Stimulated activated CD4-positive, alpha-beta T cell treated with anti-CD3 and anti-CD28 coated beads, Interleukin-4, amount 100 ng/mL, for 1 hour (primary cell): ENCODE data around the gene IGSF3.

Source experiments
- DNase-seq: peaks from one replicate; pipeline ENCODE4 v3.0.0-alpha.2; 2020

IGSF3 gene

GRCh38 chr1:116686175-116686574, 18.6 kb upstream of the IGSF3 start:
- DNase-seq, result no peak

- DNase-seq, result no peak
Observed at GRCh38 chr1:116684575-116684974, 17.0 kb upstream of the IGSF3 start.

- DNase-seq, result no peak
Observed at GRCh38 chr1:116682641-116683221, 15.2 kb upstream of the IGSF3 start.

- no peak for DNase-seq
Observed at GRCh38 chr1:116681343-116681899, 13.9 kb upstream of the IGSF3 start.

GRCh38 chr1:116680752-116681151, 13.2 kb upstream of the IGSF3 start:
- no peak for DNase-seq

- DNase-seq, result no peak
Observed at GRCh38 chr1:116679828-116680628, 12.5 kb upstream of the IGSF3 start.

- no peak for DNase-seq
Observed at GRCh38 chr1:116679091-116679827, 11.7 kb upstream of the IGSF3 start.

GRCh38 chr1:116678732-116679090, 11.2 kb upstream of the IGSF3 start:
- no peak for DNase-seq

- DNase-seq, result no peak
Observed at GRCh38 chr1:116677474-116678062, 10.0 kb upstream of the IGSF3 start.

GRCh38 chr1:116676291-116676690, 8.8 kb upstream of the IGSF3 start:
- DNase-seq, result no peak

GRCh38 chr1:116674751-116675150, 7.2 kb upstream of the IGSF3 start:
- DNase-seq, result no peak

- no peak for DNase-seq
Observed at GRCh38 chr1:116674011-116674531, 6.5 kb upstream of the IGSF3 start.

GRCh38 chr1:116671912-116672311, 4.4 kb upstream of the IGSF3 start:
- no peak for DNase-seq

- no peak for DNase-seq
Observed at GRCh38 chr1:116671072-116671760, 3.7 kb upstream of the IGSF3 start.

GRCh38 chr1:116668277-116668676, 744 bp upstream of the IGSF3 start:
- no peak for DNase-seq

GRCh38 chr1:116667078-116667574, 407 bp downstream of the IGSF3 start:
- DNase-seq, result no peak

- peak; percentile 12 for DNase-seq
Observed at GRCh38 chr1:116666187-116667077, 1.1 kb downstream of the IGSF3 start.

- no peak for DNase-seq
Observed at GRCh38 chr1:116664978-116665371, 2.6 kb downstream of the IGSF3 start.

- no peak for DNase-seq
Observed at GRCh38 chr1:116664366-116664977, 3.1 kb downstream of the IGSF3 start.

GRCh38 chr1:116663821-116664220, 3.7 kb downstream of the IGSF3 start:
- DNase-seq, result no peak

GRCh38 chr1:116661633-116662032, 5.9 kb downstream of the IGSF3 start:
- DNase-seq, result no peak
